DLD1 (cell line): ENCODE measurements around the gene JAG1.

Experiments
- in situ Hi-C: cut with HindIII; loops from 2 replicates; pipeline ENCODE4 v1.10.0; 2017; ENCODE audit warnings: low sequenced_read_pairs

JAG1 gene

DNA sequence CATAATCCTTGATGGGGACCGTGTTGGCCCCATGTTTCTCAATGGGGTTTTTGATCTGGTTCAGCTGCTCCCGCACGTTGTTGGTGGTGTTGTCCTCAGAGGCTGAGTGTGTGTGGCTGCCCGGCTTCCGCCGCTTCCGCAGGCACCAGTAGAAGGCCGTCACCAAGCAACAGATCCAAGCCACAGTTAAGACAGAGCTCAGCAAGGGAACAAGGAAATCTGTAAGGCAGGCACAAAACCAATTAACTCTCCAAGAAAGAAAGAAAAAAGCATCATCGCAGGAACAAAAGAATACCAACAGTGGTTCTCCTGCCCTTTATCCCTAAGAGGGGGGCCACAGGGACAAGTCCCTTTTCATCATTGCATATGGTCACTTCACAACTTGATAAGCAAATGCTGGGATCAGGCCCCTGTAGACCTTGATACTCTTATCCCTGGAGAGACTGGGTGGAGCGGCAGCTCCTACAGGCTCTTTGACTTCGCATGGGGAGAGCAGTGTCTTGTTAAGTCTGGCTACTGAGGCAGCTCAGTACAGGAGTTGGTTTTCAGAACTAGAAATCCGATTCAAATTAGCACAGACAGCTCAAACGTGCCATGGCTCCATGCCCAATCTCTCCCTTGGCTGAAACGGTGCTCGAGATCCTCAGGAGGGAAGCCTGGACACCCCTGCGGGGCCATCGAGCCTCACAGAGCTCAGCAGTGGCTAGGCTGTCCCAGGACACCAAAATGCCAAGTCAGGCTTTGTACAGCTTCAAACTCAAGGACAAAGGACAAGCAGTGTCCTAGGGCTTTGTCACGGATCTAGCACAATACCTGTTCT, 33.9 kb downstream of the JAG1 start:
- in situ Hi-C loops = no loop called here

DNA sequence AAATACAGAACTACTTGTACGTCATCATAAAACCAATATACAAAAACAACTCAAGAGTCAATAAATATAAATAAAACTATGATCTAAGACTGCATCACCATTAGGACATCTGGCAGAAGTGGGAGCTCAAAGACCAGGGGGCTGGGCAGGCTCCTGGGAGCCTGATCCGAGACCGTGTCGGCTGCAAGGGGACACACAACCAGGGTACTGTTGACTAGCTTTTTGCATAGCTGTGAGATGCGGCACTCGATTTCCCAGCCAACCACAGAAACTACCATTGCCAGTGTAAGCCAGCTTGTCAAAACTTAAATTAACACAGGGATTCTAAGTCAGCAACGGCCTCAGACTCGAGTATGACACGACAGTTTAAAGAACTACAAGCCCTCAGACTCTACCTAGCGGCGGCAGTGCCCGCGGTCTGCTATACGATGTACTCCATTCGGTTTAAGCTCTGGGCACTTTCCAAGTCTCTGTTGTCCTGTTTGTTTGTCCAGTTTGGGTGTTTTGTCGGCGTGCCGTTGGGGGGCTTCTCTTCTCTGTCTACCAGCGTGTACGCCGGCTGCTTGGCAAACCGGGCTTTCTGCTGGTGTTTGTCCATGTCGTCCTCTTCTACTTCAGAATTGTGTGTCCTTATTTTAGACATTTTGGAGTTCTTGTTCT, 34.6 kb downstream of the JAG1 start:
- in situ Hi-C loops = no loop called here

DNA sequence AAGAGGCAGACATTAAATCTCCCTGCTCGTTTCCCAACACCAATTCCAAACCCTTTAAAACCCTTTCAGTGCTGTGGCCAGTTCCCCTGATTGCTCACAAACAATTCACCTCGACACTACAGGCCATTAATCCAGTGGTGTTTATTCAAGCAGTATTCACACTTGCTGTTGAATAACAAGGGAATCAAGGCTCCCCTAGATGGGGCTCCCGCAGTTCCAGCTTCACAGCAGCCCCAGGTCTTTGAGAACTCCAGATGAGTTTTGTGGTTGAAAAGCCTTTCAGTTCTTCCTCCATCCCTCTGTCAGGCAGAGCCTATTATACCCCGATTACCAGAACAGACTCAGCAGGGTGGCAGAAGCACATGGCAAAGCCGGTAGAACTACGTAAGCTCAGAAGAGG, 36.2 kb downstream of the JAG1 start:
- in situ Hi-C loops = no loop called here

DNA sequence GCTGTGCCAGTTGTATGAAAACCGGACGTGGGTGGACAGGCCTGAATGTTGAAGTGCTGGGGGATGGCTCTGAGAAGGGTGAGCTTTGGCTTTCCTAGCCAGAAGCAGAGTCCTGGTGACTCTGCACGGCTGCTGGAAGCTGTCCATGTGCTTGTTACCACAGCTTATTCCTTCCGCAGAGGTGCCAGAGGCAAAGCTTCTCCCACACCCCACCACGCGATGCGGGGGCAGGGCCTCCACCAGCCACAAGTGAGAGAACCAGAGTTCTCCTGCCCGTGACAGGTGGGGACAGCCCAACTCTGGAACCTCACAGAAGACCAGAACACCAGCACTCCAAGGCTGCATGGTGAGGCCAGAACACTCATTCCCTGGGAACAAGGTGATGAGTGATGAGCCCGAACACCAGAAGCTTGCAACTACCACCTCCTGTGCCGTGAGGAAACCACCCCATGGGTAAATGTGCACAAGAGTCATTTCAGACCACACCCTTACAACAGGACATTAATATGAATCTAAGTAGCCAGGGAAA, 36.7 kb downstream of the JAG1 start:
- in situ Hi-C loops = no loop called here

DNA sequence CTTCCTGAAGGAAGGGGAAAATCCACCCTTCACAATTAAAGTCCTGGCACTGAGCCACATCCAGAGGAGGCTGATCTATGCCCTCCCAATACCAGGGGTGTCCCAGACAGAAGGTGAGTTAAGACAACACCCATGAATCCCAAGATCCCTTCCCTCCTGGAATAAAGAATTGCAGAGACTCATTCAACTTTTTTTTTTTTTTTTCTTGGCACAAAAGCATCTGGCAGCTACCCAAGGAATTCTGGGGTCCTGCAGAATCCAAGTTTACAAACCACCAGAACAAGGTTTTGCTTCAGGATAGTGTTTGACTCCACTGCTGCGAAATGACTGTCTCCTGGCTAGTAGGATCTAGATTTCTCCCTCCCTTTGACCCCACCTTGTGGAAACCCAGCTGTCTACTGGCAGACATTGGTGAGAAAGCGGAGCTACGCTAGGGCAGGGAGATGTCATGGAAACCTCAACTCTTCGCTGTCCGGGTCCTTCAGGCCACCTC, 37.4 kb downstream of the JAG1 start:
- in situ Hi-C loops = no loop called here

DNA sequence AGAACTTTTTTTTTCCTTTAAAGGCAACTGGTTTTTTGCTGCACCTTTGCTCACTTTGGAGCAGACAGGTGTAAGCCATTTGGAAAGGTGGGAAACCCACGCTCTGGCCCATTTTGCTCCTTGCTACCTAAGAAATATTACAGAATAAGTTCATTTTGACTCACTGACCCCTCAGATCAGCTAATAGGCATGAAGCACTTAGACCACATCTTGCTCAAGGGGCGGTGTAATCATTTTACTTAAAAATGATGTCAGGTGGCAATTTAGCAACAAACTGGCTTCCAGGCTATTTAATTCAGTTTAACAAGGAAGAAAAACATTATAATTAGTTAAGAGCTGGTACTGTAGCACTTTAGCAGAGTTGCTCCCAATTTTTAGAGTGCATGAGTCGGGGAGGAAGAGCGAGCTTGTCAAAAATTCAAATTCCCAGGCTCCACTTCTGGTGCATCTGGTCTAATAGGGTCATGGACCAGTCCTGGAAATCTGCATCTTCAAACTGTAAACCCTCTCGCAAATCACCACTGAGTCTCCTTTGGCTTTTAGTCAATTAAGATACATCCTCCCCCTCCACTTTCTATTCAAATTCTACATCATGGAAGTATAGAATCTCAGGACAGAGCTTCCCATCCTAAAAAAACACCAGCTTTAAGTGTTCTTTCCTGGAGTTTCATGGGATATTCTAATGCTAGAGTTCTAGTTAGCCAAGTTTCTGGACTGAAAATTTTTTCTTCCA, 38.2 kb downstream of the JAG1 start:
- in situ Hi-C loops = no loop called here

DNA sequence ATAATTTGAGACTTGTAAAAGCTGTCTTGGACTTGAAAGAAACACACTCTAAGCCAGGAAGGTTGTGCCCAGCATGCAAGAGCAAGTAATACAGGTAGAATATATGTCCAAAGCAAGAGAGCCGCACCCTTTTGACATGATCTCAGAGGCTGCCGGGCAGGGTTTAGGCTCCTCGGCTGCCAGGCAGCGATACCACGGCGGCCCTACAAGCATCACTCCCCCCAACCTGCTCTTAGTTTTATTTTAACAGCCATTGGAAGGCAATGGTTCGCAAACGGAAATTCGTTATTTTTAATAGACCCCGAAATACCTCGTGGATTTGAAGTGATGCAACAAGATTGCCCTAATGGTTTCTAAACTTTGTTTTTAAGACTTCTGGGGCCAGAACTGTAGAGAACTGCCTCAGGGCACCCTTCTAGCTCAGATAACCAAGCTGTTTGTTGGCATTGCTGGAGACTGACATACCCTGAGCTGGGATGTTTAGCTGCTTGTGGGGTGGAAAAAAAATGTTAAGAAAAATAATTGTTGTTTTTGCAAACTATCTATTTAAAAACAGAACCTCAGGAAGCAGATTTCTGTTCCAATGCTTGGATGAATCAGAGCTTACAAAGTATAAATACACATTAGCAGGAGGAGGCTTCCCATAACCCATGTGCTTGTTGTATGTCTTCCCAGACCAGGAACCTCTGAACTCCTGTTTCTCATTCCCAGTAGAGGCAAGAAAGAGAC, 39.0 kb downstream of the JAG1 start:
- in situ Hi-C loops = no loop called here

DNA sequence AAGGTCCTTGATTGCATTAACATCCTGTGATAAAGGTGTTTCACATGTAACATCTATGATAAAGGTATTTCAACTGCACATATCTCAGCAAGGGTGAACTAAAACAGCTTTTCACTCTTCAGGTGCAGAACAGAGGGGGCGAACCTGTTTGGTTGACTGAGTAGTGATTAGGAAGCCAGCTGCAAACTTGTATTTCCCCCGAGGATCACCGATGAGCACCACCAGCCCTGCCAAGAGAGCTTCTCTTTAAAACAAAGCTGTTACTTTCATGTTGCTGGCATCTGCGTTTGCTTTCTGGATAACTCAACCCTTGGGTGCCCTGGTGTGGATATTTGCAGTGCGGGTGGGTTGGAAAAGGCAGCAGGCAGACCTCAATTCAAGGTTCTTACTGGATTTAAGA, 39.6 kb downstream of the JAG1 start:
- in situ Hi-C loops = no loop called here

DNA sequence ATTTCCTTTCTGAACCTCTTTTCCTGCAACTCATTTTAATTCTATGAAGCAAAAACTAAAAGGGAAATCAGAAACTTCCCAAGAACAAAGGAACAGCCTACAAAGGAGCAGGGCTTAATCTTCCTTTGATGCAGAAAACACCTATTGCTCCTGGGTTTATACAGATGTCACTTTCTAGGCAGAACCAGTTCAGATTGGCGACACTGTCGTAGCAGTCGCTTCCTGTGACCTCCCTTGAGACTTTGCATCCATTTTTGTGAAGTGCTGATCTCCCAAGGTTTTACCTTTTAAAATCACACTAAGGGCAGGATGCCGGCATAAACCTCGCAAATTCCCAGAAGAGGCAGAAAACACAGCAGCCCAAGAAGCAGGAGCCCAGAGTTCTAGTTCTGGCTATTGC, 40.1 kb downstream of the JAG1 start:
- in situ Hi-C loops = no loop called here

DNA sequence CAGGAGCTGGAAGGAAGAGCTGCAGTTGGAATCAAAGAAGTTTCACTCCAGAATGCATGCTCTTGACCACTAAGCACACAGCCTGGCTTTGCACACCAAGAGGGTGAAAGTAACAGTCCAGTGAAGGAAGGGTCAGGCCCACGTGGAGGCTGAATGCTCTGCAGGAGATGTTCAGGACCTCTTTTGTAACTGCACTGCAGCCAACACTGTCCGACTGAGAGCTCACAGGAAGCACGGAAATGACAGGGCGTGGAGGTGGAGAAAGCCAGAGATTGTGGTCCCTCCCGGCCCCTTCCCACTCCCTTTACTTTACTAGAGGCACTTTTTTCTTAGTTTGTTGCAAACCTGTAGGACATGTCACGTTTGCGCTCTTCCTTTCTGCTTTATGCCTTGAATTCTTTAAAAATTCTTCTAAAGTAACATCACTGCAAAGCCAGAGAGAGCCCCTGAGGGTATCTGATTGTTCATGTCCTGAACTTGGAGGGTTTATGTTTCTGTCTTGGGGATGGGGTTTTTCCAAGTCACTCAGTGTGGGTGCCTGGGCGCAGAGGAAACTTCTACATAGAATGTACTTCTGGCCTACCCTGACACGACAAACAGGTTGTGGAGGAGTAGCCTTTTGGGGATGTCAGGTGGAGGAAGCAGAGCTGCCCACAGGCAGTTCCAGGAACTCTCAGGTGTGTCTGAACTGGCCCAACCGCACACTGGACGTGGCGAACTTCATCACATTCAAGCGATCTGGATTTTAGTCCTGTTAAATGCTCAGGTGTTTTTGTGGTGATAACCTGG, 40.9 kb downstream of the JAG1 start:
- in situ Hi-C loops = no loop called here

DNA sequence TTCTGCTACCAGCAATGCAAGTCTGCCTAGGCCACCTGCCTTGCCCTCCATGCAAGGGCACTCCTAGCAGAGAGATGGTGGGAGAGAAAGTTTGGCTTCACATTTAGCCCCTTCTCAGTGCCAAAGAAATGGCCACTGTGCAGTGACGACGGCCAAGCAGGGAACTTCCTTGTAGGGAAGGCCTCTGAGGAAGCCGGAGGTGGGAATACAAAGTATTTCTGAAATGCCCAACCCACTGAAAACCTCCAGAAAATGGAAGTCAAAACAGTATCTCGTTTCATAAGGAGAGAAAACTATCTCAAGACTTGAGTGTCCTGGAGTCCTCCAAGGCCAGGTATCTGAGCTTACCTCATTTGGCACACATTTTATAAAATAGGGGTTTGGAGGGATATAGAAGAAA, 42.7 kb downstream of the JAG1 start:
- in situ Hi-C loops = no loop called here

DNA sequence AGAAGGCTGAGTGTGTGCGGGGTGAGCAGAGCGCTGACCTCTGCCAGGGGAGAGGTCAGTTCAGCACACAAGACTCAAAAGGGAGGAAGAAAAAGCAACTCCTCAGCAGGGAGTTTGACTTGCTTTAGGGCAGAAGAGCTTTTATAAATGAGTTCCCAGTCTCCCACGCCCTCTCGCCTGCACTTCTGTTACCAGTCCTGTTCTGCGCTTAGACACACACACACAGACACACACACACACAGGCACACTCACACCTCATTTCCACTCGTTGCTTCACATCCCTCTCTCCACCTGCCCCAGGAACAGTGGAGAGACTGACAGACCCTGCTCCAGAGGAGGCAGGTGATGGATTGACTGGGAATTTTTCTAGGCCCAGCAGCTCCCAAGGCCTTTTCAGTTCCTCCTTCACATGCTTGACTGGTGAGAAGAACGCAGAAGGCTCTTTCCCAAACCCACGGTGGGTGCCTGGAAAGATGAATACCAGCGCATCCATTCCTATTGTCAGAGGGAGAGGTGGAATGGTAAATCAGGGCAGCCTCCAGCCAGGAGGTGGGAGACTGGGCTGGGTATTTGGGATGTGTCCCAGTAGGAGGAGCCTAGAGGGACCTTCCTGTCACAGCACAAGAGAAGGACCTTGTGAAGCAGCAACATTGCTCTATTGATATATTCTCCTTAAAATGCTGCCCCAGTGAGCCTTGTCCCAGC, 43.7 kb downstream of the JAG1 start:
- in situ Hi-C loops = no loop called here

DNA sequence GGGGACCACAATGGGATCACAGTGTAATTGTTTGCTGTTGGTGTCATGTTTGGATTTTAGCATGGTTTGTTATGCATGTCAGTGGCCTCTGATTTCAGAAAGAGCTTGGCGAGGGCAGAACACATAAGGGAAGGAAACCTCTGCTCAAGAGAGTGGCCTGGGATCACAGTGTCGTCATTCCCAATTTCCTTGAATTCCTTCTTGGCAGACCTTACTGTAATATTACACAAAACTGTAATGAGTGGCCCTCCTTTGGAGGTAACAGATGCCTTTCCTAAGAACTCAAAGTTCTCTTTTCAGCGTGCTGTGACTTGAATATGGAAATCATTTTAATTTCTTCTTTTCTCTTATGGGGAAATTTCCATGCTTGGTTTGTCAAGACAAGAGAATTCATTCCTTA, 46.9 kb downstream of the JAG1 start:
- in situ Hi-C loops = no loop called here

DNA sequence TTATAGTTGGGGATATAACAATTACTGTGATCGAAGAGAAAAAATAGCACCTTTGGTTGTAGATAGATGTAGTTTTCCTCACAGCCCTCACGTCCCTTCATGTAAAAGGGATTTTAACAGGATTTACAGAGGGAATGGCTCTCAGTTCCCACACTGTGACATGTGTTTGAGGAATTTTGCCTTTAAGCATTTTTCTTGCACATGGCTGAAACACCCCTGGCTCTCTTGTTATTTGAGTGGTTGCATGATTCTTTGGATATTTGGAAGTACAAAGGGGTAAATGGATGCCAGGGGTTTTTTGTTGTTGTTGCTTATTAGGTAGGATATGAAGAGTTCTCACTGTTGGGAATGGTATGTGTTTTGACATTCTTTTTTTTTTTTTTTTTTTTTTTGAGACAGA, 48.2 kb downstream of the JAG1 start:
- in situ Hi-C loops = no loop called here

DNA sequence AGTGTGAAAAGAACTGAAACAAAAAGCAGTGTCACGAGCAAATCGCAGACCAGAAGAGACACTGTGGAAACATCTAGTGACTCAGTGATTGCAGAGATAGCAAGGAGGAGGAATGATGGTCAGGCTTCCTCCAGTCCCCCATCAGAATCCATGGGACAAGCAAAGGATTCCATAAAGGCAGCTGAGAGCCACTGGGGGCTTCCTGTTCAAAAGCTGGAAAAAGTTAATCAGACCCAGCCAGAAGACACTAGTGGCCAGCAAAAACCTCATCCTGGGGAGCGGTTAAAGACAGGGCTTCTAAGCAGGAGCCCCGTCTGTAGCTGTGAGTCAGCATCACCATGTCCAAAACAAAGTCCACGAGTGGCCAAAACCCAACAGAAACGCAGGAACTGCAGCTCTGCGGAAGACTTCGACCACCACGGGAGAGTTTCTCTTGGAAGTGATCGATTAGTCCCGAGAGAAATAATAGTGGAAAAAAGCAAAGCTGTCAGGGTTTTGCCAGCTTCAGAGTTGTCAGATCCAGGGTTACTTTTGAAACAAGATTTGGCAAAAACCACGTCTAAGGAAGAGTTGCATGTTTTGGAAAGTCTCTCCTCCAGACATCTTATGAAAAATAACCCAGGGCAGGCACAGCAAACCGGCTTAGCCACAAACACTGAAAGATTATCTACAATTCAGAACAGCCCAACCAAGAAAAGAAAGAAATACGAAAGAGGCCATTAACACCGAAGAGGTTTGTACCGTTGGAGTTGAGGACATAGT, 51.0 kb downstream of the JAG1 start:
- in situ Hi-C loops = no loop called here

DNA sequence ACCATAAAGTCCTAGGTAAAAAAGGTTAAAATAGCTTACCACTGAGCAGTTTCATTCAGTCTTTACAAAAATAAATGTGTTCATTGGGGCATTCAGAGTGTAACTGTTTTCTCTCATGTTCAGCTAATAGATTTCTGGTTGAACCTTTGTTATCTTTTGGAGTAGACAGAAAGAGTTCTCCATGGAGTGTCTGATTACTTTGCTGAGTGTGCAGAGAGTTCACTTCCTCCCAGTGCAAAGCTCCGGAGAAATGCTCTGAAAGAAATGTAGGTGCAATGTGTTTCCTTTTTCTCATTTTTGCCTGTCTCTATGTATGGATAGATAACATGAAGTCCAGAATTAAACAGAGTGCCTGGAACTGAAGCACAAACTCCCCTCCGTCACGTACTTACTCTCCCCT, 52.6 kb downstream of the JAG1 start:
- in situ Hi-C loops = no loop called here

DNA sequence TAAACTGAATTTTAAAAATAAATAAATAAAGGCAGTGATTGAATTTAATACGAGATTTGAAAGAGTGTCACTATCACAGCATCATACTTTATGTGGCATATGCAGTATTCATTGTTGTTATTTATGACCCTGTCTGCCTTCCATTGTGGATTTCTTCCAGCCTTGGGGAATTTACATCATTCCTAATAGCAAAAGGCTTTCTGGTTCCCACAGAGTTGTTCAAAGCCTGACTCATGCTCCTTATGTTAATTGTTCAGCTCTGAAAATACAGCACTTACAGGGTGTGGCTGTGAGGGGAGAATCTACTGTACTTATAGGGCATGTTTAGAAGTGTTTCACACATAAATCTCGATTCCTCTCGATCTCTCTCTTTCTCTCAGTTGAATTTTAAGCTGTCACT, 54.4 kb downstream of the JAG1 start:
- in situ Hi-C loops = no loop called here

DNA sequence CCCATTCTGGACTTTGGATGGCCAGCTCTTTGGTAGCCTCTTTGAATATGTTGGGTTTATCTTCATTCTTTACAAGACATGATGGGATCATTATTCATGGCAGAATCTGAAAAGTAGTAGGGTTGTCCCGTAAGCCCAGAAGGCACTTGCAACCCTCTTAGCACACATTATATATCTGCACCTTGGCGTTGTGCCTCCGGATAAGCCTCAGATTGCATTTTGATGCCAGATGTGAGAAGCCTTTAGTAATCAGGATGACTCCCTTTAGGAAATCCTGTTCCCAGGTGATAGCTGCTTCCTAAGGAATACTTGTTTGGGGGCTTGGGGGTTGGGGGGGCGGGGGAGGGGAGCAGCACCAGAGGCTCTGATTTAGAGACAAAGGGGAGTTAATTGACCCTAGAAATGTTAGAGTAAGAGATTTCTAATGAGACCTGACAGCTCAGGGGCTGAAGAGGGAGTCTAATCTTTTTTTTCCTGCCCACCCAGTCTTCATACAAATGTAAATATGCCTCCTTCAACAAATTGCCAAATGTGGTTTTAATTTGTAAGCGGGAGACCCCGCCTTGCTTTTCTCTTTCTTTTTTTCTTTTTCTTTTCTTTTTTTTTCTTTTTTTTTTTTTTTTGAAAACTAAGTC, 55.1 kb downstream of the JAG1 start:
- in situ Hi-C loops = no loop called here
